Fibroblast of the aortic adventitia (primary cell): ENCODE measurements around the gene KRT77. TPM values are rescaled to one million over a fixed set of nuclear protein-coding genes. Genes with fewer than 3 reads are reported as not detected.

Experiments used
- DNase-seq: peaks from one replicate; pipeline ENCODE4 v3.0.0-alpha.2; 2010; ENCODE audit warnings: low read depth
- H3K4me3 ChIP-seq: 2 replicates; pipeline ENCODE4 v1.5.1; 2011; ENCODE audit warnings: low read depth, mild to moderate bottlenecking, control low read depth, low read length, moderate library complexity
- CTCF ChIP-seq: IDR thresholded peaks from 2 replicates; pipeline ENCODE4 v1.5.1; 2011; ENCODE audit warnings: mild to moderate bottlenecking, low read length, control low read depth, inconsistent platforms; ENCODE audit not compliant: insufficient read depth
- total RNA-seq: library from RNA; depleted of rRNA; stranded (reverse); fragments of >200 nt; gene quantifications from 2 replicates; pipeline ENCODE4 v1.2.3, GENCODE V29; 2012; ENCODE audit warnings: low replicate concordance

The KRT77 gene
- total RNA-seq, 1 donor: not detected

GRCh38 chr12:52682938-52683574, 20.3 kb downstream of the KRT77 start:
- no peak for TF ChIP-seq CTCF
- H3K4me3 ChIP-seq: no peak overlapping the region
- DNase-seq: no peak

GRCh38 chr12:52682381-52682660, 21.0 kb downstream of the KRT77 start:
- no peak overlapping the region for H3K4me3 ChIP-seq
- DNase-seq: peak; percentile 24
- TF ChIP-seq CTCF: no peak

GRCh38 chr12:52681526-52682380, 21.6 kb downstream of the KRT77 start:
- no peak overlapping the region for H3K4me3 ChIP-seq
- DNase-seq: no peak
- TF ChIP-seq CTCF: no peak

GRCh38 chr12:52680363-52680762, 23.0 kb downstream of the KRT77 start, which contains the start of gene KRT1:
TSS of gene KRT1 (minus strand) at chr12:52680407. CDS start at chr12:52680348, 59 bp downstream.
- no peak for TF ChIP-seq CTCF
- H3K4me3 ChIP-seq: no peak within 1 kb of the TSS
- DNase-seq: no peak

- no peak for TF ChIP-seq CTCF
- no peak for DNase-seq
- H3K4me3 ChIP-seq: no peak overlapping the region
Measured at GRCh38 chr12:52679875-52680274, 23.4 kb downstream of the KRT77 start.

GRCh38 chr12:52677671-52678070, 25.7 kb downstream of the KRT77 start:
- H3K4me3 ChIP-seq: no peak overlapping the region
- no peak for TF ChIP-seq CTCF
- DNase-seq: no peak
